ENCODE data around the gene FCER2.

DNA sequence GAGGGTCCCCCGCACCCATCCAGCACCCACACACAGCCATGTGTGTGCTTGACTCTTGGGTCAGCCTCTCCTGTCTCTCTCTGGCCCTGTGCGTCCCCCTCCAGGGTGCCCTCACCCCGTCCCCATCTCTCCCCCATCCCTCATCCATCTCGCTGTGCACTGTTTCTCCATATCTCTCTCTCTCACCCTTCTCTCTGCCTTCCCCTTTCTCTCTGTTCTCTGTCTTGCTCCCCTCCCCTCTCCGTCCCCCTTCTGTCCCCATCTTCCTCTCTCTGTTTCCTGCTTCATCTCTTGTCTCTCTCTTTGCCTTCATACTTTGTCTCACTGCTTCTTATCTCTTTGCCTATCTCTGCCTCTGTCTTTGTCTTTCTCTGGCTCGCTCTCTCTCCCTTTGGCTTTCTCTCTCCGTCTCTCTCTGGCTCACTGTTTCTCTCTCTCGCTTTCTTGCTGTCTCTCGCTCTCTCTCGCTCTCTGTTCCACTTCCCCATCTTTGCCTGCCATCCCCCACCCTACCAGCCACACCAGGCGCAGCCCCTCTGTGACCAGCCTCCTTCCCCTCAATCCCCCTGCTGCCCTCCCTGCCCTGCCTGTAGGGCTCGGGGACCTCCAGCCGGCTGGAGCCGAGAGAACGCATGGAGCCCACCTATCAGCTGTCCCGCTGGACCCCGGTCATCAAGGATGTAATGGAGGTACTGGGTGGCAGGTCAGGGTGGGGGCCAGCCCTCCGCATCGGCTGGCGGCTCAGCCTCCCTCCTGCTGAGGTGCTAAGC lies 56.1 kb downstream of the FCER2 start:
- TF ChIP-seq, protein P1, sequence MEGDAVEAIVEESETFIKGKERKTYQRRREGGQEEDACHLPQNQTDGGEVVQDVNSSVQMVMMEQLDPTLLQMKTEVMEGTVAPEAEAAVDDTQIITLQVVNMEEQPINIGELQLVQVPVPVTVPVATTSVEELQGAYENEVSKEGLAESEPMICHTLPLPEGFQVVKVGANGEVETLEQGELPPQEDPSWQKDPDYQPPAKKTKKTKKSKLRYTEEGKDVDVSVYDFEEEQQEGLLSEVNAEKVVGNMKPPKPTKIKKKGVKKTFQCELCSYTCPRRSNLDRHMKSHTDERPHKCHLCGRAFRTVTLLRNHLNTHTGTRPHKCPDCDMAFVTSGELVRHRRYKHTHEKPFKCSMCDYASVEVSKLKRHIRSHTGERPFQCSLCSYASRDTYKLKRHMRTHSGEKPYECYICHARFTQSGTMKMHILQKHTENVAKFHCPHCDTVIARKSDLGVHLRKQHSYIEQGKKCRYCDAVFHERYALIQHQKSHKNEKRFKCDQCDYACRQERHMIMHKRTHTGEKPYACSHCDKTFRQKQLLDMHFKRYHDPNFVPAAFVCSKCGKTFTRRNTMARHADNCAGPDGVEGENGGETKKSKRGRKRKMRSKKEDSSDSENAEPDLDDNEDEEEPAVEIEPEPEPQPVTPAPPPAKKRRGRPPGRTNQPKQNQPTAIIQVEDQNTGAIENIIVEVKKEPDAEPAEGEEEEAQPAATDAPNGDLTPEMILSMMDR (IDR thresholded peaks at IDR 0.05): no peak
- no peak for TF ChIP-seq POLR2A (IDR thresholded peaks at IDR 0.05)
